Bronchial epithelial cell (primary cell): ENCODE measurements around the gene SREK1. TPM values are rescaled to one million over a fixed set of nuclear protein-coding genes. Genes with fewer than 3 reads are reported as not detected.

Experiments
- DNase-seq: peaks from one replicate; pipeline ENCODE4 v3.0.0-alpha.2; 2010; ENCODE audit warnings: low read depth
- FAIRE-seq: peaks from 2 replicates; lab custom pipeline; 2011; peaks lifted over from hg19 to GRCh38; lab: Jason Lieb, UNC
- H3K27me3 ChIP-seq: 2 replicates; pipeline ENCODE4 v1.5.1; 2011; ENCODE audit warnings: low read length; ENCODE audit not compliant: control insufficient read depth, insufficient read depth
- H3K36me3 ChIP-seq: 2 replicates; pipeline ENCODE4 v1.5.1; 2011; ENCODE audit warnings: low read length; ENCODE audit not compliant: control insufficient read depth, insufficient read depth
- H3K4me3 ChIP-seq: 2 replicates; pipeline ENCODE4 v1.5.1; 2011; ENCODE audit warnings: mild to moderate bottlenecking, low read depth, low read length, control low read depth
- CTCF ChIP-seq: IDR thresholded peaks from 2 replicates; pipeline ENCODE4 v1.5.1; 2011; ENCODE audit warnings: mild to moderate bottlenecking, moderate library complexity, low read length, control low read depth, inconsistent platforms; ENCODE audit not compliant: insufficient read depth, severe bottlenecking
- total RNA-seq: library from RNA; depleted of rRNA; stranded (reverse); fragments of >200 nt; gene quantifications from 2 replicates; pipeline ENCODE4 v1.2.1, GENCODE V29; 2014

The SREK1 gene
- total RNA-seq, 1 donor from 2014 or later: 45.5 TPM

GRCh38 chr5:66179297-66180051 is 35.4 kb downstream of the SREK1 start:
- DNase-seq (no peak), FAIRE-seq (no peak)
- Histone ChIP-seq H3K36me3 (peaks cover 7% of the 10 kb centered on the region), H3K4me3 (no peak overlapping the region), H3K27me3 (no peaks in the 10 kb centered on the region)
- no peak for TF ChIP-seq CTCF

DNA sequence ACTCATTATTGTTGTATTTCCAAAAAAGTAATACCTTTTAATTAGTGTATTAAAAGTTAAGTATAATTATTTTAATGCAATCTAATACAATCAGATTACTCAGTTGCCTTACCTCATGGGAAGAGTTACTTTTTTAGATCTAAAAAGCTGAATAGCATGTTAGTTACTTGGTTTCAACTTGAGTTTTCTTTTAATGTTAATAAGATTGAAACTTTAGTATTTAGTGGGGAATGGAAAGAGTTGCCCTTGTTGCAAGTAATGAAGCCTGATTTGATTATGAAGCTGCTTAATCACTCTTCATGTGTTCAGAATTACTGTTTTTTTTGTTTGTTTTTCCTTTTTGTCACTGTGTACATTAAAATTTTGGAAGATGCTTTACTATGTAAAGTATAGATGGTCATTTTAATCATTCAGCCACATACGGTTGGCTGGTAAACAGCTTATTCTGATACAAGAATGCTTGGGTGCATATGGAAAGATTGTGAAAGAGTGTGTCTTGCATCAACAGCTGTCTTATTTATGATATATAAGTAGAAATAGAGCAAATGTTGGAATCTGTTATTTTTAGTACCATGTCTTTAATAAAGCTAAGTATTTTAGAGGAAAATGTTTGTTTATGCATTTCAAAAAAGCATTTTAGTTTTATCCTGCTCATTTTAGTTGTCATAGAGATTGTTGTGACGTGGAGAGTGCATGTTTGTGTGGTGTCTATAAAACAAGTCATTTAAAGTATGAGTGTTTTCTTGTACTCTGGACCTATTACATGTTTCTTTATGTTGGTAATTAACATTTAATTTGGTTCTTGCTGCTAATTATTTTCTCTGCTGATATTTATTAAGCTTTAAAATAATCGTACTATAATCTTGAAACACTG is 36.4 kb downstream of the SREK1 start:
- Histone ChIP-seq H3K27me3 (no peaks in the 10 kb centered on the region), H3K36me3 (peaks cover 7% of the 10 kb centered on the region), H3K4me3 (no peak overlapping the region)
- no peak for FAIRE-seq
- DNase-seq: no peak
- TF ChIP-seq CTCF: no peak

GRCh38 chr5:66186108-66186507 is 42.0 kb downstream of the SREK1 start:
- Histone ChIP-seq H3K36me3 (no peaks in the 10 kb centered on the region), H3K4me3 (no peak overlapping the region), H3K27me3 (no peaks in the 10 kb centered on the region)
- no peak for TF ChIP-seq CTCF
- DNase-seq (no peak), FAIRE-seq (peak; percentile 18)

GRCh38 chr5:66193419-66193818 is 49.3 kb downstream of the SREK1 start:
- H3K27me3 ChIP-seq: no peaks in the 10 kb centered on the region
- FAIRE-seq (no peak), DNase-seq (no peak)

GRCh38 chr5:66197764-66198405 is 53.8 kb downstream of the SREK1 start:
- no peaks in the 10 kb centered on the region for H3K27me3 ChIP-seq
- DNase-seq (no peak), FAIRE-seq (no peak)
- no peaks in the 10 kb centered on the region for H3K36me3 ChIP-seq
- H3K4me3 ChIP-seq: no peak overlapping the region
- TF ChIP-seq CTCF: no peak

More at GRCh38 chr5:66193419-66193818, 49.3 kb downstream of the SREK1 start:
- Histone ChIP-seq H3K36me3 (no peaks in the 10 kb centered on the region), H3K4me3 (no peak overlapping the region)
- no peak for TF ChIP-seq CTCF
